Measurements from ENCODE around the gene CADPS. TPM values are rescaled to one million over a fixed set of nuclear protein-coding genes. Genes with fewer than 3 reads are reported as not detected.

Gene CADPS
- polyA plus RNA-seq, 2 of the 4 experiments (the other 2 are of a cell fraction): not detected

DNA sequence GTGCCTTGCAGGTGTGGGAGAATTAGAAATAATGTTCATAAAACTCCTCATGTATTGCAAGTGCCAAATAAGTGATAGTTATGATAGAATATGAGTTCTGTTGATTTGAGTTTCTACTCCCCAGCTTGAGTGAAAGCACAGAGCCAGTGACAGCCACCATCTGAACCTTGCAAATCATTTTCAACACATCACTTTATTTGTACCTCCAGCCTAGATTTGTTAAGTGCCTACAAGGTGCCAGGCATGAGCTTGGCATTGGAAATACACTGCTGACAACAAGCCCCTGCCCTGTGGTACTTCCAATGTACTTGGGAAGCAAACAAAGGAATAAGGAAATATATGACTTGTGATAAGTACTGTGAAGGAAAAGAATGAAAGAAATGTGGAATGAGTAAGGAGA is 518.9 kb downstream of the CADPS start:
- TF ChIP-seq NR3C1 (IDR thresholded peaks at IDR 0.05): no peak
- TF ChIP-seq JUNB (IDR thresholded peaks at IDR 0.05): no peak
- TF ChIP-seq ZC3H11A (IDR thresholded peaks at IDR 0.05): no peak
- TF ChIP-seq HOXB13 (CRISPR knock-in tag; IDR thresholded peaks at IDR 0.05; ENCODE audit: low read depth): no peak
- no peak for TF ChIP-seq HOXB5 (CRISPR knock-in tag; IDR thresholded peaks at IDR 0.05)
- no peak for TF ChIP-seq EHMT2 (IDR thresholded peaks at IDR 0.05; ENCODE audit: low read depth)
- no peak for TF ChIP-seq CHD4 (IDR thresholded peaks at IDR 0.05; ENCODE audit: borderline replicate concordance)
- no peak for TF ChIP-seq RAD21 (conservative IDR thresholded peaks at IDR 0.05 in 1 of 2, IDR thresholded peaks at IDR 0.05 in 1 of 2)
- TF ChIP-seq FOSB (CRISPR knock-in tag; IDR thresholded peaks at IDR 0.05): no peak
- ChIA-PET POLR2A (no interaction called here), CTCF (no interaction called here)
- H3K27ac ChIP-seq: no peak overlapping the region
- H3K4me3 ChIP-seq: no peak overlapping the region
- no peaks in the 10 kb centered on the region for H3K9me3 ChIP-seq
- FAIRE-seq (no peak), ATAC-seq (no peak), DNase-seq (ENCODE audit: low read depth in 1 of 2, low spot score in 1 of 2) (no peak)
- no peaks in the 10 kb centered on the region for H3K4me1 ChIP-seq
- H3K4me2 ChIP-seq: no peak overlapping the region

DNA sequence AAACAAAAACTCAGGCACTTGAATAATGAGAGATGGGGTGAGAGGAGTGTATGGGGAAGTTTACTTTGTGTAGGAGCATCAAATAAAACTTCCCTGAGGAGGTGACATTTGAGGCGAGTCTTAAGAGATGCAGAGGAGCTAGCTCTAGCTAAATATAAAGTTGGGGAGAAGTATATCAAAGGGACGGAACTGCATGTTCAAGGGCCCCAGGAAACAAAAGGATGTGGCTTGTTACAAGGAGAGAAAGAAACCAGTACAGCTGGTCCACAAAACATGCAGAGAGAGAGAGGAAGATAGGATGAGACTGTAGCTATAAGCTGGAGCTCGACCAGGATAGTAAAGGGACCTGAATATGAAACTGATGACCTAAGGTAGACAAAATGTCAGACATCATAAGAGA is 519.5 kb downstream of the CADPS start:
- H3K4me1 ChIP-seq: no peaks in the 10 kb centered on the region
- no peaks in the 10 kb centered on the region for H3K9me3 ChIP-seq
- no peak overlapping the region for H3K27ac ChIP-seq
- H3K4me2 ChIP-seq: no peak overlapping the region
- 2% methylated on average over 3 of the region's 3 CpGs for WGBS (ENCODE audit: missing lambda C conversion rate)
- H3K4me3 ChIP-seq: no peak overlapping the region
- TF ChIP-seq SMC3 (IDR thresholded peaks at IDR 0.05): no peak
- no peak for TF ChIP-seq MYC (IDR thresholded peaks at IDR 0.05; ENCODE audit: borderline replicate concordance, low read length)
- TF ChIP-seq, protein P1, sequence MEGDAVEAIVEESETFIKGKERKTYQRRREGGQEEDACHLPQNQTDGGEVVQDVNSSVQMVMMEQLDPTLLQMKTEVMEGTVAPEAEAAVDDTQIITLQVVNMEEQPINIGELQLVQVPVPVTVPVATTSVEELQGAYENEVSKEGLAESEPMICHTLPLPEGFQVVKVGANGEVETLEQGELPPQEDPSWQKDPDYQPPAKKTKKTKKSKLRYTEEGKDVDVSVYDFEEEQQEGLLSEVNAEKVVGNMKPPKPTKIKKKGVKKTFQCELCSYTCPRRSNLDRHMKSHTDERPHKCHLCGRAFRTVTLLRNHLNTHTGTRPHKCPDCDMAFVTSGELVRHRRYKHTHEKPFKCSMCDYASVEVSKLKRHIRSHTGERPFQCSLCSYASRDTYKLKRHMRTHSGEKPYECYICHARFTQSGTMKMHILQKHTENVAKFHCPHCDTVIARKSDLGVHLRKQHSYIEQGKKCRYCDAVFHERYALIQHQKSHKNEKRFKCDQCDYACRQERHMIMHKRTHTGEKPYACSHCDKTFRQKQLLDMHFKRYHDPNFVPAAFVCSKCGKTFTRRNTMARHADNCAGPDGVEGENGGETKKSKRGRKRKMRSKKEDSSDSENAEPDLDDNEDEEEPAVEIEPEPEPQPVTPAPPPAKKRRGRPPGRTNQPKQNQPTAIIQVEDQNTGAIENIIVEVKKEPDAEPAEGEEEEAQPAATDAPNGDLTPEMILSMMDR (IDR thresholded peaks at IDR 0.05): no peak
- no peak for TF ChIP-seq HEYL (CRISPR knock-in tag; IDR thresholded peaks at IDR 0.05)
- no peak for TF ChIP-seq CBX2 (IDR thresholded peaks at IDR 0.05; ENCODE audit: borderline replicate concordance, low read depth)
- TF ChIP-seq SREBF2 (IDR thresholded peaks at IDR 0.05): no peak
- TF ChIP-seq BHLHE40 (IDR thresholded peaks at IDR 0.05; ENCODE audit: low read depth, low read length): no peak
- TF ChIP-seq FOSL2 (IDR thresholded peaks at IDR 0.05): no peak
- TF ChIP-seq FOSL2 (CRISPR knock-in tag; IDR thresholded peaks at IDR 0.05): no peak
- TF ChIP-seq, protein P2, sequence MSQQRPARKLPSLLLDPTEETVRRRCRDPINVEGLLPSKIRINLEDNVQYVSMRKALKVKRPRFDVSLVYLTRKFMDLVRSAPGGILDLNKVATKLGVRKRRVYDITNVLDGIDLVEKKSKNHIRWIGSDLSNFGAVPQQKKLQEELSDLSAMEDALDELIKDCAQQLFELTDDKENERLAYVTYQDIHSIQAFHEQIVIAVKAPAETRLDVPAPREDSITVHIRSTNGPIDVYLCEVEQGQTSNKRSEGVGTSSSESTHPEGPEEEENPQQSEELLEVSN (IDR thresholded peaks at IDR 0.05; ENCODE audit: borderline replicate concordance, low read depth): no peak
- TF ChIP-seq, protein P3, sequence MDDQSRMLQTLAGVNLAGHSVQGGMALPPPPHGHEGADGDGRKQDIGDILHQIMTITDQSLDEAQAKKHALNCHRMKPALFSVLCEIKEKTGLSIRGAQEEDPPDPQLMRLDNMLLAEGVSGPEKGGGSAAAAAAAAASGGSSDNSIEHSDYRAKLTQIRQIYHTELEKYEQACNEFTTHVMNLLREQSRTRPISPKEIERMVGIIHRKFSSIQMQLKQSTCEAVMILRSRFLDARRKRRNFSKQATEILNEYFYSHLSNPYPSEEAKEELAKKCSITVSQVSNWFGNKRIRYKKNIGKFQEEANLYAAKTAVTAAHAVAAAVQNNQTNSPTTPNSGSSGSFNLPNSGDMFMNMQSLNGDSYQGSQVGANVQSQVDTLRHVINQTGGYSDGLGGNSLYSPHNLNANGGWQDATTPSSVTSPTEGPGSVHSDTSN (IDR thresholded peaks at IDR 0.05): no peak
- TF ChIP-seq, protein P4, sequence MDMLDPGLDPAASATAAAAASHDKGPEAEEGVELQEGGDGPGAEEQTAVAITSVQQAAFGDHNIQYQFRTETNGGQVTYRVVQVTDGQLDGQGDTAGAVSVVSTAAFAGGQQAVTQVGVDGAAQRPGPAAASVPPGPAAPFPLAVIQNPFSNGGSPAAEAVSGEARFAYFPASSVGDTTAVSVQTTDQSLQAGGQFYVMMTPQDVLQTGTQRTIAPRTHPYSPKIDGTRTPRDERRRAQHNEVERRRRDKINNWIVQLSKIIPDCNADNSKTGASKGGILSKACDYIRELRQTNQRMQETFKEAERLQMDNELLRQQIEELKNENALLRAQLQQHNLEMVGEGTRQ (IDR thresholded peaks at IDR 0.05): no peak
- ChIA-PET CTCF (no interaction called here), POLR2A (no interaction called here)
- ATAC-seq: no peak
- no peak for FAIRE-seq
- DNase-seq (ENCODE audit: low read depth in 1 of 2, low spot score in 1 of 2): no peak

Small RNAs within 50 kb of the gene (small RNA-seq; reads per million reads assigned to genes)
- gene RN7SL863P (0 reads per million in 6 experiments), gene RNU6-139P (0 to 0.77 (median 0) reads per million in 6 experiments)

Measured in A549 (cell line).